Erythroblast (primary cell): Measurements from ENCODE around the gene TUBA3E.
"Not testable (repeated sequence)": the region's sequence is repeated elsewhere in the genome, so short reads cannot be mapped to it uniquely, and the experiment has no call there.

ENCODE experiments used
- GATA1 ChIP-seq: IDR thresholded peaks from 2 replicates; pipeline ENCODE4 v1.6.1; 2011; ENCODE audit warnings: low read depth, mild to moderate bottlenecking, control low read depth, low read length, moderate library complexity
- POLR2A ChIP-seq: IDR thresholded peaks from 2 replicates; pipeline ENCODE4 v1.6.1; 2011; ENCODE audit warnings: mild to moderate bottlenecking, low read length

DNA sequence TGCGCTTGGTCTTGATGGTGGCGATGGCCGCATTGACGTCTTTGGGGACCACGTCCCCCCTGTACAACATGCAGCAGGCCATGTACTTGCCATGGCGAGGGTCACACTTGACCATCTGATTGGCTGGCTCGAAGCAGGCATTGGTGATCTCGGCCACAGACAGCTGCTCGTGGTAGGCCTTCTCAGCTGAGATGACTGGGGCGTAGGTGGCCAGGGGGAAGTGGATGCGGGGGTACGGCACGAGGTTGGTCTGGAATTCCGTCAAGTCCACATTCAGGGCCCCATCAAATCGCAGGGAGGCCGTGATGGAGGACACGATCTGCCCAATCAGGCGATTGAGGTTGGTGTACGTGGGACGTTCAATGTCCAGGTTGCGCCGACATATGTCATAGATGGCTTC lies 4.4 kb downstream of the TUBA3E start:
- TF ChIP-seq POLR2A, GATA1: not testable (repeated sequence)
